Activated B cell treated with CpG ODN at 0.5 μM for 24 hours (primary cell): ENCODE measurements around the gene B4GALT2. TPM values are rescaled to one million over a fixed set of nuclear protein-coding genes. Genes with fewer than 3 reads are reported as not detected.

Source experiments
- ATAC-seq: fragments of 200-7000 bp; cut with Tn5 transposase; one replicate; pipeline ENCODE4 v1.10.0; 2021; ENCODE audit warnings: low read depth, mild to moderate bottlenecking, moderate library complexity
- CTCF ChIA-PET: fragments of 350-600 bp; sonication (Branson Sonifier 250); formaldehyde crosslinking; loops from one replicate; lab custom pipeline; 2021; ENCODE audit warnings: antibody characterized with exemption; lab: Charles Lee
- POLR2A ChIA-PET: fragments of 350-600 bp; sonication (Branson Sonifier 250); formaldehyde crosslinking; loops from one replicate; lab custom pipeline; 2021; ENCODE audit warnings: antibody characterized with exemption; lab: Charles Lee
- DNase-seq: peaks from one replicate; pipeline ENCODE4 v3.0.0; 2022
- H3K27ac Mint-ChIP-seq: one replicate; pipeline ENCODE4 v1.8.0; 2020; ENCODE audit warnings: mixed read lengths
- H3K27me3 Mint-ChIP-seq: one replicate; pipeline ENCODE4 v1.8.0; 2021; ENCODE audit warnings: mixed read lengths
- H3K36me3 Mint-ChIP-seq: one replicate; pipeline ENCODE4 v1.8.0; 2021; ENCODE audit warnings: low read depth, mixed read lengths
- H3K4me1 Mint-ChIP-seq: one replicate; pipeline ENCODE4 v1.8.0; 2021; ENCODE audit warnings: mixed read lengths
- H3K4me3 Mint-ChIP-seq: one replicate; pipeline ENCODE4 v1.8.0; 2020; ENCODE audit warnings: mild to moderate bottlenecking, mixed read lengths
- H3K9me3 Mint-ChIP-seq: one replicate; pipeline ENCODE4 v1.8.0; 2020; ENCODE audit warnings: mixed read lengths
- CTCF ChIP-seq: fragments of 200-600 bp; IDR thresholded peaks from one replicate; pipeline ENCODE4 v1.8.0; 2022; ENCODE audit warnings: antibody characterized with exemption, mild to moderate bottlenecking
- intact Hi-C: fragments of 100-400 bp; cut with micrococcal nuclease; formaldehyde crosslinking; loops from one replicate; pipeline ENCODE4 v1.15.1; 2024
- total RNA-seq: library from RNA; stranded (reverse); gene quantifications from 2 replicates; pipeline ENCODE4 v1.2.3, GENCODE V29; 2022

B4GALT2 gene
- total RNA-seq, 1 donor from 2014 or later = 8.1 TPM

- H3K4me3 Mint-ChIP-seq = peak overlapping the region; percentile 92
- ATAC-seq (no peak), DNase-seq (no peak)
- ChIA-PET POLR2A (interaction anchor here (3.3 kb wide), 1 partner anchor 15 kb away, joined by 23 read pairs; the partner anchor contains the start of gene CCDC24), CTCF (no interaction called here)
- no peaks in the 10 kb centered on the region for H3K27me3 Mint-ChIP-seq
- peaks cover 44% of the 10 kb centered on the region for H3K36me3 Mint-ChIP-seq
- H3K4me1 Mint-ChIP-seq = peaks cover 58% of the 10 kb centered on the region
- no peak for TF ChIP-seq CTCF
- intact Hi-C loops = loop anchor here (10.0 kb wide), 4 partner anchors 238 to 1642 kb away; partner anchors contain the start of genes CDC20, DMAP1, FOXJ3 and PPCS
- H3K27ac Mint-ChIP-seq = peak overlapping the region; percentile 37
- no peaks in the 10 kb centered on the region for H3K9me3 Mint-ChIP-seq
These were observed 2.1 kb upstream of the B4GALT2 start for GRCh38 chr1:43976890-43977289.

- intact Hi-C loops = loop anchor here (10.0 kb wide), 4 partner anchors 237 to 1643 kb away; partner anchors contain the start of genes CDC20, DMAP1, FOXJ3 and PPCS
- ChIA-PET POLR2A (no interaction called here), CTCF (no interaction called here)
- peaks cover 37% of the 10 kb centered on the region for H3K36me3 Mint-ChIP-seq
- no peaks in the 10 kb centered on the region for H3K9me3 Mint-ChIP-seq
- peaks cover 58% of the 10 kb centered on the region for H3K4me1 Mint-ChIP-seq
- no peak for TF ChIP-seq CTCF
- peak overlapping the region; percentile 92 for H3K4me3 Mint-ChIP-seq
- DNase-seq (no peak), ATAC-seq (no peak)
- H3K27me3 Mint-ChIP-seq = no peaks in the 10 kb centered on the region
- H3K27ac Mint-ChIP-seq = peak overlapping the region; percentile 31
These were observed 1.4 kb upstream of the B4GALT2 start for GRCh38 chr1:43977376-43978263.

GRCh38 chr1:43978264-43978550 lies 803 bp upstream of the B4GALT2 start:
- peak overlapping the region; percentile 92 for H3K4me3 Mint-ChIP-seq
- no peak for DNase-seq
- H3K9me3 Mint-ChIP-seq = no peaks in the 10 kb centered on the region
- H3K36me3 Mint-ChIP-seq = peaks cover 31% of the 10 kb centered on the region
- no peak for ATAC-seq
- ChIA-PET POLR2A (interaction anchor here (0.5 kb wide), 1 partner anchor 53 kb away, joined by 5 read pairs; no protein-coding TSS in a partner anchor), CTCF (no interaction called here)
- TF ChIP-seq CTCF = no peak
- no peak overlapping the region for H3K27ac Mint-ChIP-seq
- peaks cover 57% of the 10 kb centered on the region for H3K4me1 Mint-ChIP-seq
- no peaks in the 10 kb centered on the region for H3K27me3 Mint-ChIP-seq
- intact Hi-C loops = loop anchor here (10.0 kb wide), 4 partner anchors 237 to 1643 kb away; partner anchors contain the start of genes CDC20, DMAP1, FOXJ3 and PPCS

GRCh38 chr1:43979261-43979527 lies 184 bp downstream of the B4GALT2 start:
- POLR2A ChIA-PET = no interaction called here
- CTCF ChIA-PET = no interaction called here
- TF ChIP-seq CTCF = no peak
- ATAC-seq (no peak), DNase-seq (no peak)
- H3K36me3 Mint-ChIP-seq = peaks cover 24% of the 10 kb centered on the region
- H3K4me1 Mint-ChIP-seq = peaks cover 47% of the 10 kb centered on the region
- intact Hi-C loops = loop anchor here (10.0 kb wide), 4 partner anchors 236 to 1644 kb away; partner anchors contain the start of genes CDC20, DMAP1, FOXJ3 and PPCS
- no peaks in the 10 kb centered on the region for H3K9me3 Mint-ChIP-seq
- no peaks in the 10 kb centered on the region for H3K27me3 Mint-ChIP-seq
- H3K4me3 Mint-ChIP-seq = no peak overlapping the region
- H3K27ac Mint-ChIP-seq = no peak overlapping the region

GRCh38 chr1:43979528-43980254 lies 681 bp downstream of the B4GALT2 start:
- H3K4me3 Mint-ChIP-seq = peak overlapping the region; percentile 84
- no peak for TF ChIP-seq CTCF
- no peak for DNase-seq
- no peak for ATAC-seq
- POLR2A ChIA-PET = no interaction called here
- H3K36me3 Mint-ChIP-seq = peaks cover 23% of the 10 kb centered on the region
- no peaks in the 10 kb centered on the region for H3K9me3 Mint-ChIP-seq
- CTCF ChIA-PET = no interaction called here
- H3K27ac Mint-ChIP-seq = peak overlapping the region; percentile 43
- intact Hi-C loops = loop anchor here (10.0 kb wide), 4 partner anchors 235 to 1645 kb away; partner anchors contain the start of genes CDC20, DMAP1, FOXJ3 and PPCS
- no peaks in the 10 kb centered on the region for H3K27me3 Mint-ChIP-seq
- H3K4me1 Mint-ChIP-seq = peaks cover 45% of the 10 kb centered on the region
